Measurements from ENCODE around the gene C5orf15.

C5orf15 gene

GRCh38 chr5:133932441-133933168, 35.8 kb downstream of the C5orf15 start:
- Histone ChIP-seq H3K4me3 (no peak overlapping the region), H3K27ac (peak overlapping the region; percentile 35 to 48)
- DNase-seq (ENCODE audit: low spot score) = no peak
- TF ChIP-seq, protein P1, sequence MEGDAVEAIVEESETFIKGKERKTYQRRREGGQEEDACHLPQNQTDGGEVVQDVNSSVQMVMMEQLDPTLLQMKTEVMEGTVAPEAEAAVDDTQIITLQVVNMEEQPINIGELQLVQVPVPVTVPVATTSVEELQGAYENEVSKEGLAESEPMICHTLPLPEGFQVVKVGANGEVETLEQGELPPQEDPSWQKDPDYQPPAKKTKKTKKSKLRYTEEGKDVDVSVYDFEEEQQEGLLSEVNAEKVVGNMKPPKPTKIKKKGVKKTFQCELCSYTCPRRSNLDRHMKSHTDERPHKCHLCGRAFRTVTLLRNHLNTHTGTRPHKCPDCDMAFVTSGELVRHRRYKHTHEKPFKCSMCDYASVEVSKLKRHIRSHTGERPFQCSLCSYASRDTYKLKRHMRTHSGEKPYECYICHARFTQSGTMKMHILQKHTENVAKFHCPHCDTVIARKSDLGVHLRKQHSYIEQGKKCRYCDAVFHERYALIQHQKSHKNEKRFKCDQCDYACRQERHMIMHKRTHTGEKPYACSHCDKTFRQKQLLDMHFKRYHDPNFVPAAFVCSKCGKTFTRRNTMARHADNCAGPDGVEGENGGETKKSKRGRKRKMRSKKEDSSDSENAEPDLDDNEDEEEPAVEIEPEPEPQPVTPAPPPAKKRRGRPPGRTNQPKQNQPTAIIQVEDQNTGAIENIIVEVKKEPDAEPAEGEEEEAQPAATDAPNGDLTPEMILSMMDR (IDR thresholded peaks at IDR 0.05) = no peak

GRCh38 chr5:133931546-133931945, 36.9 kb downstream of the C5orf15 start:
- TF ChIP-seq, protein P1 (IDR thresholded peaks at IDR 0.05) = no peak
- Histone ChIP-seq H3K27ac (no peak overlapping the region), H3K4me3 (no peak overlapping the region)
- DNase-seq (ENCODE audit: low spot score) = no peak

- TF ChIP-seq, protein P1 (IDR thresholded peaks at IDR 0.05) = no peak
- Histone ChIP-seq H3K4me3 (peak overlapping the region; percentile 35), H3K27ac (peak overlapping the region; percentile 39 to 60)
- DNase-seq (ENCODE audit: low spot score) = no peak
Measured at GRCh38 chr5:133930813-133931090, 37.7 kb downstream of the C5orf15 start.

GRCh38 chr5:133930061-133930812, 38.2 kb downstream of the C5orf15 start:
- H3K27ac ChIP-seq = peak overlapping the region; percentile 39 to 60
- DNase-seq (ENCODE audit: low spot score) = no peak
- H3K4me3 ChIP-seq = peak overlapping the region; percentile 35
- TF ChIP-seq, protein P1 (IDR thresholded peaks at IDR 0.05) = no peak

DNA sequence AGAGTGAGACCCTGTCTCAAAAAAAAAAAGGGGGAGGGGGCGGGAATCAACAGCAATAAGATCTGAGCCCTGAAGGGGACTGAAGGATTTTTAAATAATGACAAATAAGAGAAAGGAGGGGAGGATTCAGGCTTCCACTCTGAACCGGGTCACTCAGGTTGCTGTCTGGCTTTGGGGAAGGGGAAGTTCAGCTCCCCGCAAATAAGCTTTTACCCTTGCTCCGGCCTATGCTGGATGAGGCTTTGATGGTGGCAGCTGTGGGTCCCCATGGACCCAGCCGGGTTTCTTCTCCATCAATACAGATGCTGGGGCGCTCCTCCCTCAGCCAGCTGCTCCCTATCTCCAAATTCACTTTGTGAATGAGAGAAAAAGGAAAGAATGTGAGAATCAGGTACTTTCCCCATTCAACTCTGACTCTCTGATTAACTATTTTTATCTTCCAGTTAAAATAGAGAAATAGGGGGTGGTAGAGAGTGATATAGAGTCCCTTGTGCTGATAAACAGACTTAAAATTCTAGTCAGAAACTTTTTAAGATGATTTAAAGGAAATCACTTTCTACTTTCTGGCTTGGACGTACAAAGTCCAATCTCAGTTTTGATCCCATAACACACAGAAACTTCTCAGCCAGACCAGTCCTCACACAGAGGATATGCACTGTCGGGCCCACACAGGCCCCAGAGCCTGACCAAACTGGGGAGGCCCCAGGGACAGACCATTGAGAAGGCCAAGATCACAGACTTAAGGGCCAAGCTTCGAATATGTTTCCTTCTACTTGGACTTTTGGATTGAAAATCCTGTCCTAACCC, 39.6 kb downstream of the C5orf15 start:
- TF ChIP-seq, protein P1 (IDR thresholded peaks at IDR 0.05) = no peak
- no peak overlapping the region for H3K27ac ChIP-seq
- H3K4me3 ChIP-seq = no peak overlapping the region
- DNase-seq (ENCODE audit: low spot score) = no peak

- Histone ChIP-seq H3K27ac (no peak overlapping the region), H3K4me3 (no peak overlapping the region)
- TF ChIP-seq, protein P1 (IDR thresholded peaks at IDR 0.05) = no peak
- DNase-seq (ENCODE audit: low spot score) = no peak
Measured at GRCh38 chr5:133927300-133928180, 40.9 kb downstream of the C5orf15 start.

All from coronary artery (tissue), 2 donors.